NCI-H510A (cell line): ENCODE results near the gene ACP6.
A peak's percentile ranks its signal among the peaks of the same experiment; 100 is the strongest.
"Not testable (repeated sequence)": the region's sequence is repeated elsewhere in the genome, so short reads cannot be mapped to it uniquely, and the experiment has no call there.

Experiments
- DNase-seq: peaks from one replicate; lab custom pipeline; 2025; lab: John Stamatoyannopoulos, UW

The ACP6 gene

GRCh38 chr1:147670319-147671001 lies at the start of gene ACP6:
ACP6 (minus strand) TSS chr1:147670524; CDS start chr1:147670048, 476 bp downstream.
- DNase-seq, result peak; percentile 94

GRCh38 chr1:147719711-147720225 lies 49.4 kb upstream of the ACP6 start:
- DNase-seq, result no peak

GRCh38 chr1:147719029-147719698 lies 48.8 kb upstream of the ACP6 start:
- DNase-seq, result peak; percentile 35

GRCh38 chr1:147717706-147718097 lies 47.4 kb upstream of the ACP6 start:
- no peak for DNase-seq

GRCh38 chr1:147717051-147717705 lies 46.9 kb upstream of the ACP6 start:
- DNase-seq, result peak; percentile 80

- no peak for DNase-seq
These were observed 42.3 kb upstream of the ACP6 start for GRCh38 chr1:147712605-147713004.

GRCh38 chr1:147700042-147701006 lies 30.0 kb upstream of the ACP6 start:
- peak; percentile 6 for DNase-seq

GRCh38 chr1:147699686-147700041 lies 29.3 kb upstream of the ACP6 start:
- no peak for DNase-seq

- no peak for DNase-seq
These were observed 12.9 kb upstream of the ACP6 start for GRCh38 chr1:147683163-147683763.

- not testable (repeated sequence) for DNase-seq
These were observed 10.4 kb upstream of the ACP6 start for GRCh38 chr1:147680608-147681235.

- DNase-seq, result not testable (repeated sequence)
These were observed 7.4 kb upstream of the ACP6 start for GRCh38 chr1:147677681-147678080.

- DNase-seq, result no peak
These were observed 6.2 kb upstream of the ACP6 start for GRCh38 chr1:147676311-147677085.

- no peak for DNase-seq
These were observed 3.5 kb upstream of the ACP6 start for GRCh38 chr1:147673816-147674215.

- DNase-seq, result no peak
These were observed 3.1 kb upstream of the ACP6 start for GRCh38 chr1:147673406-147673805.

- DNase-seq, result peak; percentile 22
These were observed 630 bp downstream of the ACP6 start for GRCh38 chr1:147669469-147670318.

GRCh38 chr1:147665521-147665920 lies 4.8 kb downstream of the ACP6 start:
- DNase-seq, result no peak

- DNase-seq, result no peak
These were observed 6.1 kb downstream of the ACP6 start for GRCh38 chr1:147664206-147664605.

GRCh38 chr1:147654511-147654910 lies 15.8 kb downstream of the ACP6 start:
- DNase-seq, result no peak

- DNase-seq, result no peak
These were observed 18.0 kb downstream of the ACP6 start for GRCh38 chr1:147652306-147652705.
